HPDE6-E6E7 (cell line): ENCODE data around the gene EIF3I.

ENCODE experiments used
- DNase-seq: peaks from one replicate; pipeline ENCODE4 v3.0.0; 2011; ENCODE audit warnings: missing footprints; ENCODE audit errors: extremely low spot score

EIF3I gene

DNA sequence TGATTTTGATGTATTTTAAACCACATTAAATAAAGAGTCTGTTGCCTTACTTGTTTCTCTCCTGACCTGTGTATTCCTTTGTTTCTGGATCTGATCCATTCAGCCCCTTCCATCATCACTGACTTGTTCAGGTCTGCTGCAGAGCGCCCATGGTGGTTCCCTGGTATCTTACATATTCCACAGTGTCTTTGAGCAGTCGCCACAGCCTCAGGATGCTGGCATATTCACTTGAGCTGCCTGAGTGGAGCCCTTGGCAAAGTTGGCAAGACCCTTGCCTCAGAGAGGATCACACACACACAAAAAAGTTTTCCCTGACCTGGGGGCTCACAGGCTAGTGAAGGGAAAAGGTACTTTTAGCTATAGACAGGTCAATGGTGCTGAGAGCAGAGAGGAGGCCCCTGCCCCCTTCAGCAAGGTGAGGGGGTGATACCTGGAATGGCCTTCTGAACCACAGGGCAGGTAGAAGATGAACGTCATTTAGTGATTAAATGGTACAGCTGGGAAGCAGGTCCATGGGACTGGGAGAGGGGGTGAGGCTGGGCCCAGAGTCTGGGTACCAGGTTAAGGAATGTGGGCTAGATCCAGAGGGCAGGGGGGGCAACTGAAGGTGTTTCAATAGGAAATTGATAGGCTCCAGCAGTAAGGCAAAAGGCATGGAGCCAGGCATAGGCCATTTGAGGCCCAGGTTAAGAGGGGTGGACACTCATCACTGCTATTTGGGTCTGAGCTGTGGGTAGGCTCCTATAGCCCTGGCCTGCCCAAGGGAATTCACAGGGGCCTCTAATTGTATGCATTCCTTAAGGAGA is 23.8 kb upstream of the EIF3I start:
- DNase-seq: no peak

- DNase-seq: no peak
Observed at GRCh38 chr1:32199043-32199716, 23.0 kb upstream of the EIF3I start.

DNA sequence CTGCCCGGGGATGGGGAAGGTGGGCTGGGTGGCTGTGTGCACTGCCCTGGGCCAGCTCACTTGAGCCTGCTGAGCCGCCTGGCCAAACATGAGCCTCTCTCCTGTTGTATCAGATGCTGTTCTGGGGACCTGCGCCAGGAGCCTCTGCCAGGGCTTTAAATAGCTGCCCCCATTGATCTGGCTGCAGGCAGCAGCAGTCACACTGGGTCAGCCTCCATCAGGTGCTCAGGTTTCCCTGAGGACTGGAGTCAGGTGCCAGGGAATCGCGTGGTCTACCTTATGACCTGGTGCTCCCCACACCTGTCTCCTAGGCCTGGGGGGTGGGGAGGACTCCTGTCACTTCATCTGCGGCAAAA is 22.5 kb upstream of the EIF3I start:
- no peak for DNase-seq

- peak; percentile 58 for DNase-seq
Observed at GRCh38 chr1:32200226-32201010, 21.8 kb upstream of the EIF3I start, which contains the start of gene CCDC28B. Gene CCDC28B, plus strand, starts transcription at chr1:32200595. Its CDS starts 1,341 bp downstream, at chr1:32201936.

DNA sequence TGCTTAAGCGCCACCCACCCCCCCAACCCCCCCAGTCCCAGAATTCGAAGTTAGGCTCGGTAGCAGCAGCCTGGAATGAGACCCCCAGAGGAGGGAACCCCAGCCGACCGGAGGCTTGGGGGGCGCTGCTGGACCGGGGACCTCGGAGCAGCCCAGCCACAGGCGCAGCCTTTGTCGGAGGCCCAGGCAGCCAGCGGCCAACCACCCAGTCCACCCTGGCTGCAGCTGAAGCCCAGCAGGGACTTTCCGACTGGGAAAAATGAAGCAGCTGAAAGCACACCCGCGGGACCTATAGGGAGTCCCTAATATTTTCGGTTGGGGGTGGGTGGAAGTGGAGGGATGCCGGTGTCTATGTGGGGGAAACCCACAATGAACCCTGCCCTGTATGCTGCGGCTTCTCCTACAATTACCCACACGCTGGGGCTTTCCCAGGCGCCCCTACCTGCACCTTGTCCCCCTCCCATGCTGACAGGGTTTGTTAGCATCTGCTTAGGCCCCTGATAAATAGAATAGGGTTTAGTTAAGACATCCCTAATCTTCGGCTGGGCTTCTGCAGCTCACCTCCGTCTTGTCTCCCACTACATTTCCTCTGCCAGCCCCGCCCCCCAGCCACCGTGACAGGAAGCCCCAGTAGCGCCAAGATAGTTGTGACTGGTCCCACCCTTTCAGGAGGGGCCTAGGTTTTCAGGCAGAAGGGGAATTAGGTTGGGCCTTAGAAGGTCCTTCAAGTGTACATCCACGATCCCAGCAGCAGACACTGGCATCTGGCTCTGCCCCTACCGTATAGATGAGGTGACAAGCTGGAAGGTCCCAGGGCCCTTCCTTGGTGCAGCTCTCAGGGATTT is 21.0 kb upstream of the EIF3I start:
- peak; percentile 37 for DNase-seq

- DNase-seq: no peak
Observed at GRCh38 chr1:32204943-32205361, 17.3 kb upstream of the EIF3I start.

DNA sequence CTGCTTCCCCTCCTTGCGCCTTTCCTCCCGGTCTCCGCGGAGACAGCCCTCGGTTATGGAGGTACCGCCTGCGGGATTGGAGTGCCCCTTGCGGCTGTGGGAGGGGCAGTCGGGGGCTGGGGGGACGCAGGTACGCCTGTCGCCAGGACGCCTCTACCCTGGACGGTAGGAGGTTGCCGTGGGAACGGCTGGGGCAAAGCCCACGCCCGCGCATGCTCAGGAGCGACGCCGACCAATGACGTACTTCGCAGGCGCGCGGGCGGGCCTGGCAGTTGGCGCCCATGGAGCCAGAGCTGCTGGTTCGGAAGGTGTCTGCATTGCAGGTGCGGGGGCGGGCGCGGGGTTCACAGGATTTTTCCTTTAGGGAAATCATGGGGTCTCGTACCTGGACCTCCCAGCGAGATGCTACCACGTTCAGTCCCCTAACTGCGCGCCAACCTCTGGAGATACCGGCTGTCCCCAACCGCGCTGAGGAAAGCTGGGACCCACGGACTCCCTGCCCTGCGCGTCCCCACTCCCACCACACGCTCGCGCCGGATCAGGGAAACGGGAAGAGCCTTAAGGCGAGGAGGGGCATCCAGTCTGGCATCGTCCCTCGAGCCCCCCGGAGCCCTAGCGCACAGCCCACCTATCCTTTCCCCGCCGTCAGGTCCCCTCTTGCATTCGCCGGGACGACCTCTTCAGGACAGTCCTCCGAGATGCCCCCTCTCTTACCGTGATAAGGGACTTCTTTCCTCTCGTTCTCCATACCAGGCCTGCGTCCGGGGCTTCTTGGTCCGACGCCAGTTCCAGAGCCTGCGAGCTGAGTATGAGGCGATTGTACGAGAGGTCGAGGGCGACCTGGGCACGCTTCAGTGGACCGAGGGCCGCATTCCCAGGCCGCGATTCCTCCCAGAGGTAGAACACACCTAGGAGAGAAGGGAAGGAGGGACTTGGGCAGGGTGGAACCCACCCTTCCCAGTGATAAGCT is 16.5 kb upstream of the EIF3I start, which contains the start of gene IQCC:
IQCC (plus strand) TSS at position 271 of the 970 bp plus-strand sequence; CDS start at position 282, 11 bp downstream.
- peak; percentile 85 for DNase-seq

GRCh38 chr1:32208469-32208868 is 13.7 kb upstream of the EIF3I start:
- DNase-seq: no peak

DNA sequence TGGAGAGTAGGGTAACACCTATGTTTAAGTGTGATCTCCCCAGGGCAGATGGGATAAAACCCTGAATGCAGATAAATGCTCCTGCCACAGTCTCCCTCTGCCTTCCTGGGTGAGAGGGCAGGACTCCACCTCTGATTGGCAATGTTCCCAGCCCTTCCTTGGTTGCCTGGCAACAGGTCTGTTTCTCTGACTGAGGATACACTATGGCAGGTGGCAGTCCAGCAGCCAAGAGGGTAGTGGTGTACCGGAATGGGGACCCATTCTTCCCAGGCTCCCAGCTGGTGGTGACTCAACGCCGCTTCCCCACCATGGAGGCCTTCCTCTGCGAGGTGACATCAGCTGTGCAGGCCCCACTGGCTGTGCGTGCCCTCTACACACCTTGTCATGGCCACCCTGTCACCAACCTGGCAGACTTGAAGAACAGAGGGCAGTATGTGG is 13.3 kb upstream of the EIF3I start, which contains the start of gene DCDC2B:
DCDC2B (plus strand) TSS at position 199 of the 438 bp plus-strand sequence; CDS start at position 204, 5 bp downstream.
- DNase-seq: peak; percentile 50

- peak; percentile 81 for DNase-seq
Observed at GRCh38 chr1:32215629-32216480, 6.4 kb upstream of the EIF3I start.

DNA sequence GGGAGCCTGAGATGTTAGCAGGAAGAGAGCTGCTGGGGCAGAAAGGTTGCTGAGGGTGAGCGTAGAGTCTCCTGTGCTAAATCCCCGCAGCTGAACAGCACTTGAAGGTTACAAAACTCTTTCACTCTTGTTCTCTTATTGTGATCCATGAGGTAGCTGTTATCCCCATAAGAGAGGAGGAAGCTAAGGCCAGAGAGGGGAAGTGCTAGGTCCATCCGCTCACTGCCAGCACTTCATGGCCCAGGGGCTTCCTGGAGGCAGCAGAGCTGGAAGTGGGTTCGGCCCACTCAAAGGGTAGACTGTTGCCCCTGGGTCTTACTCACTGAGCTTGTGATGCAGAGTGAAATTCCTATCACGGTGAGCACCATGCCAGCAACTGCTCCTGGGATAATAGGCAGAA is 5.6 kb upstream of the EIF3I start:
- DNase-seq: no peak

- DNase-seq: no peak
Observed at GRCh38 chr1:32219022-32219421, 3.2 kb upstream of the EIF3I start.

DNA sequence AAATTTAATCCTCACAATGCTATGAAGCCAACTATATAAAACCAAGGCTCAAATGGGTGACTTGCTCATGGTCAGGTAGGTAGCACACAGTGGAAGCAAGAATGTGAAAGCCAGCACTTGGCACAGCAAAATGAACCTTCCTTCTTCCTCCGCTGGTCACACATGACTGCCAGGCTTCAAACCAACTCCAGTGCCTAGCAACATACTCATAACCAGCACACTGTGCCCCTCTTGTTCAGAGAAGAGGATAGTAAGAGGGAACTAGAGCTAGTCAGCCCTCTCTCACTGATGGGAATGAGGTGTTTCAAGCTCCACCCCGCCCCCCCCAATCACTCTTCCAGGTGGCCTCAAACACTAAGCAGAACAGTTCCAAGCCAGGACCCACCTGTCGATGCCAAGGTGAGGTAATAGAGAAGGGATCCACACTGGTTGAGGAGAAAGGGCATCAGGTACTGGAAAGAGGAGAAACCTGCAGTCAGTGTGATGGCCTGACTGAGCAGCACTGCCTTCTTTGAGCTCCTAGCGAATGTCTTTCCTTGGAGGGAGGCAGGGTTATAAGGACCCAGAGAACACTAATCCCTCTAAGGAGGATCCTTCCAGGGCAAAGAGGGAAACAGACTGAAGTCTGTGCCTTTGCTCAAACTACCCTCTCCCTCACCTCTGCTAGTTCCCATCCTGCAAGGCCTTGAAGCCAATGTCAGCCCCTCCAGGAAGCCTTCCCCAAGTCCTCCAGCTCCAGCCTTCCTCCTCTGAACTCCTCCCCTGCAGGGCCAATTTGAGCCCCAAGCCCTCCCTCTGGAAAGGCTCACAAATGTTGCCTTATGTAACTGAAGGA is 1.2 kb upstream of the EIF3I start:
- no peak for DNase-seq

DNA sequence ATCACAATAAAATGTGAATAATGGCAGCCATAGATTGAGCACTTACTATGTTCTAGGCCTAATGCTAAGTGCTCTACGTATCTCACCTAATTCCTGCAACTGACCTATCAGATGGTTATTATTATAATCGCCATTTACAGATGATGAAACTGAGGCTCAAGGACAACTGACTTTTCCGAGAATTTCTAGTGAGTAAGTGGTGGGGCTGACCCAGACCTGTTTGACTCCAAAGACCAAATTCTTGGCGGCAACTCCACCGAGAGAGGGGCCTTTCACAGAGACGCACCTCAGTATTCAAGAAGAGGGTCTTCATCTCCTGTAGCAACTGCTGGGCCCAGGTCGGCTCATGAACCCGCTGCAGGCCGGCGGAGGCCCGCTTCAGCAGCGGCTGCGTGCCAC is 627 bp upstream of the EIF3I start:
- DNase-seq: no peak

GRCh38 chr1:32223683-32224082 is 1.5 kb downstream of the EIF3I start:
- DNase-seq: no peak

GRCh38 chr1:32224285-32224684 is 2.1 kb downstream of the EIF3I start:
- no peak for DNase-seq

- DNase-seq: no peak
Observed at GRCh38 chr1:32228771-32229170, 6.6 kb downstream of the EIF3I start.

GRCh38 chr1:32231843-32232432 is 9.7 kb downstream of the EIF3I start:
- no peak for DNase-seq
